ENCODE measurements around the gene FLACC1. TPM values are rescaled to one million over a fixed set of nuclear protein-coding genes. Genes with fewer than 3 reads are reported as not detected.

Gene FLACC1
- total RNA-seq, 2 experiments from 2014 or later: 4.5 to 4.8 TPM

- peaks cover 88% of the 10 kb centered on the region for H3K36me3 Mint-ChIP-seq (ENCODE audit: low read depth)
Observed at GRCh38 chr2:201396595-201396994, 39.5 kb upstream of the FLACC1 start.

GRCh38 chr2:201383136-201383535 lies 26.0 kb upstream of the FLACC1 start:
- Mint-ChIP-seq H3K36me3 (ENCODE audit: low read depth) (peaks cover 95% of the 10 kb centered on the region), H3K27ac (no peak overlapping the region), H3K4me3 (no peak overlapping the region), H3K27me3 (no peaks in the 10 kb centered on the region), H3K9me3 (no peaks in the 10 kb centered on the region), H3K4me1 (ENCODE audit: low read depth) (no peaks in the 10 kb centered on the region)
- intact Hi-C loops (cut with DNase I, micrococcal nuclease): no loop called here
- peaks cover 65% of the 10 kb centered on the region for H3K36me3 ChIP-seq (ENCODE audit: insufficient read depth, low read length)
- no peaks in the 10 kb centered on the region for H3K9me3 ChIP-seq (ENCODE audit: control insufficient read depth in 1 of 2, insufficient read depth in 1 of 2, low read length in 2 of 2)
- ChIA-PET POLR2A (no interaction called here), CTCF (interaction anchor here (0.8 kb wide), 1 partner anchor 19 kb away, joined by 3 read pairs; no protein-coding TSS in a partner anchor)
- no peak overlapping the region for H3K27ac ChIP-seq (ENCODE audit: low read depth in 1 of 2, low read length in 2 of 2)
- ATAC-seq (ENCODE audit: poor library complexity) (no peak), DNase-seq (no peak)
- no peaks in the 10 kb centered on the region for H3K27me3 ChIP-seq (ENCODE audit: control insufficient read depth in 1 of 2, insufficient read depth in 2 of 2, low read length in 2 of 2)
- no peak for TF ChIP-seq CTCF (IDR thresholded peaks at IDR 0.05)
- no peaks in the 10 kb centered on the region for H3K4me1 ChIP-seq (ENCODE audit: insufficient read depth, low read length)
- no peak overlapping the region for H3K4me3 ChIP-seq (ENCODE audit: low read length)

More at GRCh38 chr2:201396595-201396994, 39.5 kb upstream of the FLACC1 start:
- no peaks in the 10 kb centered on the region for H3K9me3 ChIP-seq (ENCODE audit: control insufficient read depth in 1 of 2, insufficient read depth in 1 of 2, low read length in 2 of 2)
- intact Hi-C loops (cut with DNase I, micrococcal nuclease): no loop called here
- DNase-seq (no peak), ATAC-seq (ENCODE audit: poor library complexity) (no peak)
- Mint-ChIP-seq H3K4me1 (ENCODE audit: low read depth) (no peaks in the 10 kb centered on the region), H3K27ac (no peak overlapping the region), H3K9me3 (no peaks in the 10 kb centered on the region), H3K4me3 (no peak overlapping the region), H3K27me3 (no peaks in the 10 kb centered on the region)
- no peaks in the 10 kb centered on the region for H3K27me3 ChIP-seq (ENCODE audit: control insufficient read depth in 1 of 2, insufficient read depth in 2 of 2, low read length in 2 of 2)
- no peak for TF ChIP-seq CTCF (IDR thresholded peaks at IDR 0.05)
- H3K27ac ChIP-seq (ENCODE audit: low read depth in 1 of 2, low read length in 2 of 2): no peak overlapping the region
- peaks cover 81% of the 10 kb centered on the region for H3K36me3 ChIP-seq (ENCODE audit: insufficient read depth, low read length)
- H3K4me1 ChIP-seq (ENCODE audit: insufficient read depth, low read length): no peaks in the 10 kb centered on the region
- H3K4me3 ChIP-seq (ENCODE audit: low read length): no peak overlapping the region
- ChIA-PET CTCF (no interaction called here), POLR2A (no interaction called here)

GRCh38 chr2:201378496-201379397 lies 21.6 kb upstream of the FLACC1 start:
- Histone ChIP-seq H3K9me3 (ENCODE audit: control insufficient read depth in 1 of 2, insufficient read depth in 1 of 2, low read length in 2 of 2) (no peaks in the 10 kb centered on the region), H3K4me1 (ENCODE audit: insufficient read depth, low read length) (no peaks in the 10 kb centered on the region), H3K27me3 (ENCODE audit: control insufficient read depth in 1 of 2, insufficient read depth in 2 of 2, low read length in 2 of 2) (no peaks in the 10 kb centered on the region), H3K27ac (ENCODE audit: low read depth in 1 of 2, low read length in 2 of 2) (no peak overlapping the region), H3K4me3 (ENCODE audit: low read length) (no peak overlapping the region), H3K36me3 (ENCODE audit: insufficient read depth, low read length) (peaks cover 41% of the 10 kb centered on the region)
- H3K4me3 Mint-ChIP-seq: no peak overlapping the region
- H3K9me3 Mint-ChIP-seq: no peaks in the 10 kb centered on the region
- ATAC-seq (ENCODE audit: poor library complexity) (no peak), DNase-seq (no peak)
- no peak overlapping the region for H3K27ac Mint-ChIP-seq
- no peaks in the 10 kb centered on the region for H3K4me1 Mint-ChIP-seq (ENCODE audit: low read depth)
- H3K27me3 Mint-ChIP-seq: no peaks in the 10 kb centered on the region
- H3K36me3 Mint-ChIP-seq (ENCODE audit: low read depth): peaks cover 96% of the 10 kb centered on the region
- ChIA-PET POLR2A (interaction anchor here (0.7 kb wide), 1 partner anchor 47 kb away, joined by 3 read pairs; no protein-coding TSS in a partner anchor), CTCF (interaction anchor here (1.0 kb wide), 1 partner anchor 146 kb away, joined by 3 read pairs; no protein-coding TSS in a partner anchor)
- intact Hi-C loops (cut with DNase I, micrococcal nuclease): no loop called here
- TF ChIP-seq CTCF (IDR thresholded peaks at IDR 0.05): no peak
